IPS-20b (cell line): Measurements from ENCODE around the gene ASL.
"Not testable (repeated sequence)": the region's sequence is repeated elsewhere in the genome, so short reads cannot be mapped to it uniquely, and the experiment has no call there.

Experiments
- H3K27ac ChIP-seq: one replicate; pipeline ENCODE4 v1.5.1; 2013; ENCODE audit warnings: low read length
- H3K27me3 ChIP-seq: 2 replicates; pipeline ENCODE4 v1.6.1; 2013; ENCODE audit warnings: mild to moderate bottlenecking, low read length, inconsistent platforms; ENCODE audit not compliant: insufficient read depth
- H3K36me3 ChIP-seq: 2 replicates; pipeline ENCODE4 v1.6.1; 2013; ENCODE audit warnings: low read depth, mild to moderate bottlenecking, inconsistent platforms, low read length, moderate library complexity; ENCODE audit not compliant: insufficient read depth
- H3K4me1 ChIP-seq: 2 replicates; pipeline ENCODE4 v1.6.1; 2013; ENCODE audit warnings: mild to moderate bottlenecking, control low read depth, inconsistent platforms, low read length, moderate library complexity; ENCODE audit not compliant: insufficient read depth
- H3K4me3 ChIP-seq: 2 replicates; pipeline ENCODE4 v1.5.1; 2013; ENCODE audit warnings: mild to moderate bottlenecking, low read length, inconsistent platforms
- H3K9ac ChIP-seq: 2 replicates; pipeline ENCODE4 v1.6.1; 2013; ENCODE audit warnings: low read depth, mild to moderate bottlenecking, inconsistent platforms, low read length, moderate library complexity
- H3K9me3 ChIP-seq: 2 replicates; pipeline ENCODE4 v1.6.1; 2013; ENCODE audit warnings: mild to moderate bottlenecking, low read depth, low read length, inconsistent platforms; ENCODE audit not compliant: insufficient read depth

Gene ASL

DNA sequence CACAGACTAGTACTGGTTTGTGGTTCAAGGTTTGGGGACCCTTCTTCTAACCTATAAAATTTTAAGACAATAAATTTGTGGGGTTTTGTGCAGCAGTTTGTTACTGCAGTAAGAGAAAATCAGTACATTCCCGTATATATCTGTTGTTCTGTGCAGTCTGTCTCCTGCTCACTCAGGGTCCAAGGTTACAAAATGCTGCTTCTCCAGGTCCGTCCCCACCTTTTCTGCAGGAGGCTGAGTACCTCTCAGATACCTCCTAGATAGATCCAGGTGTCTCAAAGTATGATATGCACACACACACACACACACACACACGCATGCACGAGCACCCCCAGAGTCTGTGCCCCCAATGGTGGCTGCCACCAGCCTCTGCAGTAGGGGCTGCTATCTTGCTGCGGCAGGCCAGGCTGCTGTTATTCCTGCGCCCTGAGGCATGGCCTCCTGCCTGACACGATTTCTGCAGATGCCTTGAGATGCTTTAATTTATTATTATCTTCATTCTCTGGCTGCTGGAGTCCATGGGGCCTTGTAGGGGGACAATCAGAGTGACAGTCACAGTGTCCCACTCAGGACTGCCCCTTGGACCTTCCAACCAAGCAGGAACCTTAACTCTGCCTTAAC lies 25.2 kb upstream of the ASL start:
- Histone ChIP-seq H3K9ac (no peak overlapping the region), H3K27ac (no peak overlapping the region), H3K4me1 (no peaks in the 10 kb centered on the region), H3K9me3 (no peaks in the 10 kb centered on the region), H3K27me3 (no peaks in the 10 kb centered on the region), H3K36me3 (no peaks in the 10 kb centered on the region), H3K4me3 (no peak overlapping the region)

DNA sequence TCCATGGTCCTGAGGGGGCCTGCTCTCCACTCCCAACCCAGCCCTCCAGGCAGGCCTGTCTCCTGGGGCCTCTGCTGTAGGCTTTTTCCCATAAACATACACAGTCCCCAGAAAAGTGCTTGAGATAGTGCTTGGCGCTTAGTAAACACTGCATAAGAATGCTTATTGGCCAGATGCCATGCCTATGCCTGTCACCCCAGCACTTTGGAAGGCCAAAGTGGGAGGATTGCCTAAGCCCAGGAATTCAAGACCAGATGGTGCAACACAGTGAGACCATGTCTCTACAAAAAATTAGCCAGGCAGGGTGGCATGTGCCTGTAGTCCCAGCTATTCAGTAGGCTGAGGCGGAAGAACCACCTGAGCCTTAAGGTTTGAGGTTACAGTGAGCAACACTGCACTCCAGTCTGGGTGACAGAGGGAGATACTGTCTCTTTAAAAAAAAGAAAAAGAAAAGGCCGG lies 24.6 kb upstream of the ASL start:
- Histone ChIP-seq H3K27ac (no peak overlapping the region), H3K4me3 (no peak overlapping the region), H3K9me3 (no peaks in the 10 kb centered on the region), H3K4me1 (no peaks in the 10 kb centered on the region), H3K9ac (no peak overlapping the region), H3K36me3 (no peaks in the 10 kb centered on the region), H3K27me3 (no peaks in the 10 kb centered on the region)

DNA sequence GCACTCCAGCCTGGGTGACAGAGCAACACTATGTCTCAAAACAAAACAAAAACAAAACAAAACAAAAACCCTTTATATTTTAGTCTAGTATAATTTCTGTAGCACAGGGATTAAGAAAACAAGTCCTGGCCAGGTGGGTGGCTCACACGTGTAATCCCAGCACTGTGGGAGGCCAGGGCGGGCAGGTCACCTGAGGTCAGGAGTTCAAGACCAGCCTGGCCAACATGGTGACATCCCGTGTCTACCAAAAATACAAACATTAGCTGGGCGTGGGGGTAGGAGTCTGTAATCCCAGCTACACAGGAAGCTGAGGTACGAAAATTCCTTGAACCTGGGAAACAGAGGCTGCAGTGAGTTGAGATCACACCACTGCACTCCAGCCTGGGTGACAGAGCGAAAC lies 23.2 kb upstream of the ASL start:
- Histone ChIP-seq H3K4me3 (no peak overlapping the region), H3K9ac (no peak overlapping the region), H3K36me3 (no peaks in the 10 kb centered on the region), H3K9me3 (no peaks in the 10 kb centered on the region), H3K4me1 (no peaks in the 10 kb centered on the region), H3K27me3 (no peaks in the 10 kb centered on the region), H3K27ac (no peak overlapping the region)

DNA sequence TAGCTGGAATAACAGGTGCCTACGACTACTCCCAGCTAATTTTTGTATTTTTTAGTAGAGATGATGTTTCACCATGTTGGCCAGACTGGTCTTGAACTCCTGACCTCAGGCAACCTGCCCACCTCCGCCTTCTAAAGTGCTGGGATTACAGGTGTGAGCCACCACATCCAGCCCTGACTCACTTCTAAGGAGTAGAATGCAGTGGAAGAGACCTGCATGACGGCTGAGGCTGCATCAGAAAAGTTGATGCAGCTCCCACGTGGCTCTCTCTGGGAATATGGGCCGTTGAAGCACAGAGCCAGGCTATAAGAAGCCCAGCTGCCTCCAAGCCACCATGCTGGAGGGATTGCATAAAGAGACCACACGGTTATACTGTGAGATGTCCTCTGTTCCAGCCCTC lies 21.6 kb upstream of the ASL start:
- Histone ChIP-seq H3K27ac (no peak overlapping the region), H3K9me3 (no peaks in the 10 kb centered on the region), H3K36me3 (no peaks in the 10 kb centered on the region)

DNA sequence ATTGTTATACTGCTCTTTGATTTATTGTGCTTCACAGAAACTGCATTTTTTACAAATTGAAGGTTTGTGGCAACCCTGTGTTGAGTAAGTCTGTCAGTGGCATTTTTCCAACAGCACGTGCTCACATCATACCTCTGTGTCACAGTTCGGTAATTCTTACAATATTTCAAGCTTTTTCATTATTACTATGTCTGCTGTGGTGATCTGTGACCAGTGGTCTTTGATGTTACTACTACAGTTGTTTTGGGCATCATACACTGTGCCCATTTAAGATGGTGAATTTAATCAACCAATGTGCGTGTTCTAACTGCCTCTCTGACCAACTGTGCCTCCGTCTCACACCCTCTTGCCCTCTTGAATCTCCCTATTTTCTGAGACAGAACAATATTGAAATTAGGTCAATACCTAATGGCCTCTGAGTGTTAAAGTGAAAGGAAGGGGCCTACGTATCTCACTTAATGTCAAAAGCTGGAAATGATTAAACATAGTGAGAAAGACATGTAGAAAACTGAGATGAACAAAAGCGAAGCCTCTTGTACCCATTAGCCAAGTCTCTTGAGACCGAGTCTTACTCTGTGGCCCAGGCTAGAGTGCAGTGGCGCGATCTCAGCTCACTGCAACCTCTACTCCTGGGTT lies 20.2 kb upstream of the ASL start:
- no peak overlapping the region for H3K27ac ChIP-seq
- no peaks in the 10 kb centered on the region for H3K9me3 ChIP-seq
- no peak overlapping the region for H3K4me3 ChIP-seq
- H3K27me3 ChIP-seq = no peaks in the 10 kb centered on the region
- no peak overlapping the region for H3K9ac ChIP-seq
- no peaks in the 10 kb centered on the region for H3K36me3 ChIP-seq
- H3K4me1 ChIP-seq = no peaks in the 10 kb centered on the region

More for the DNA sequence above, 21.6 kb upstream of the ASL start:
- no peak overlapping the region for H3K4me3 ChIP-seq
- no peaks in the 10 kb centered on the region for H3K27me3 ChIP-seq
- no peaks in the 10 kb centered on the region for H3K4me1 ChIP-seq
- H3K9ac ChIP-seq = no peak overlapping the region

GRCh38 chr7:66060796-66061195 lies 14.8 kb upstream of the ASL start:
- Histone ChIP-seq H3K4me3 (no peak overlapping the region), H3K4me1 (no peaks in the 10 kb centered on the region), H3K36me3 (no peaks in the 10 kb centered on the region), H3K9ac (no peak overlapping the region), H3K9me3 (no peaks in the 10 kb centered on the region), H3K27ac (no peak overlapping the region), H3K27me3 (no peaks in the 10 kb centered on the region)

DNA sequence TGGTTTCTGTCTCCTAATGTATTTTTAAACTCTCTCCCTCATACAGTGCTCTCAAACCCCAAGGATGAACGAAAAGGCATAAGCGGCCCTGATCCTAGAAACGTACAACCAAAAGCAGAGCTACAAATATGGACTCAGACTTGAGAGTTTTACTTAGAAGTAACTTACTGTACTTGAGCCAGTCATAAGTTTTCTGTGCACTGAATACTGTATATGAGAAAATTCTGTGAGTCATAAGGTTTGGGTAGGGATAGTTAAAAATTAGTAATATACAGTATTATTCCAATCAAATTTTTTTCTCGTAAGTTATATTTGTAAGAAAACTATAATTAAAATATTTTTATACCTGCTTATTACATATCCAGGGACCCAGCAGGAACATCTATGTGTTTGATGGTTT lies 5.9 kb upstream of the ASL start:
- Histone ChIP-seq H3K9me3 (no peaks in the 10 kb centered on the region), H3K36me3 (no peaks in the 10 kb centered on the region)

GRCh38 chr7:66070222-66070621 lies 5.4 kb upstream of the ASL start:
- Histone ChIP-seq H3K9ac (no peak overlapping the region), H3K36me3 (no peaks in the 10 kb centered on the region), H3K9me3 (no peaks in the 10 kb centered on the region), H3K4me1 (no peaks in the 10 kb centered on the region), H3K4me3 (no peak overlapping the region), H3K27me3 (no peaks in the 10 kb centered on the region), H3K27ac (no peak overlapping the region)

More for the DNA sequence above, 5.9 kb upstream of the ASL start:
- H3K9ac ChIP-seq = no peak overlapping the region
- no peak overlapping the region for H3K4me3 ChIP-seq
- H3K4me1 ChIP-seq = no peaks in the 10 kb centered on the region
- no peaks in the 10 kb centered on the region for H3K27me3 ChIP-seq
- no peak overlapping the region for H3K27ac ChIP-seq

- not testable (repeated sequence) for H3K9ac ChIP-seq, H3K27ac ChIP-seq, H3K4me1 ChIP-seq, H3K9me3 ChIP-seq, H3K4me3 ChIP-seq, H3K27me3 ChIP-seq, H3K36me3 ChIP-seq
Measured at GRCh38 chr7:66072208-66072607, 3.4 kb upstream of the ASL start.

DNA sequence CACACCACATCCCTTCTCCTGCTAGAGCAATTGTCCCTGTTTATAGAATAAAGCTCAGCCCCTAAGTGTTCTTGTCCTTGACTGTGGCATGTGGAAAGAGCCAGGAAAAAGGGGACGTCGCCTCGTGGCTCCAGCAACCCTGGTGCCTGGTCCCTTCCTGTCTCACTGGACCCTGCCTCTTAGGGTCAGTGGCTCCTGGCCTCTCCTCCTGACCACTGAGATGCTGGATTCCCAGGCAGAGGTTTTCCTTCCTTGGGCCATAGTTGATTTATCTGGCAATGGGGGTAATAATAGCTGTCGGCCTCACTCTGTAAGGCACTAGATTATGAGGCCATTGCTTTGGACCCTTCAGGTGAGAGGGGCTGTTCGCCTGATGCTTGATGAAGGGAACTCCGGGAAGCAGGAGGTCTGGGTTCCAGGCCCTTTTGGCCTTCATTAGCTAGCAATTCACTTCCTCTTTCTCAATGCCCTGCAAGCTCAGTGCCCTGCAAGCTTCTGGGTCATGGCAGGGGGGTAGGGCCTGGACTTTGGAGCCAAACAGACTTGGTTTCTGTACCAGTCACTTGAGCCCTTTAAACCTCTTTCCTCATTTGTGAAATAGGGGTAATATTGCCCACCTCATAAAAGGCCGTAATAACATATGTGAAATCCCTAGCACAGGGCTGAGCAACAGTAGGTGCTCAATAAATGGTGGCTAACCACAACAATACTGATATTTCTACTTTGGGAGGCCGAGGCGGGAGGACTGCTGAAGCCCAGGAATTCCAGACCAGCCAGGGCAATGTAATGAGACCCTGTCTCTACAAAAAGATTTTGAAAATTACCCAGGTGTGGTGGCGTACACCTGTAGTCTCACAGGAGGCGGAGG lies 1.1 kb downstream of the ASL start:
- Histone ChIP-seq H3K4me3 (peak overlapping the region; percentile 95), H3K9me3 (no peaks in the 10 kb centered on the region), H3K27me3 (no peaks in the 10 kb centered on the region), H3K36me3 (0 out of 2 replicates have a peak, but pooled peaks cover 2% of the 10 kb centered on the region), H3K27ac (no peak overlapping the region), H3K4me1 (peaks cover 4% of the 10 kb centered on the region; the same call in 1 of the 2 replicates), H3K9ac (peak overlapping the region; percentile 84)

GRCh38 chr7:66078067-66078466 lies 2.4 kb downstream of the ASL start:
- H3K4me1 ChIP-seq = peaks cover 4% of the 10 kb centered on the region; the same call in 1 of the 2 replicates
- H3K9ac ChIP-seq = no peak overlapping the region
- H3K4me3 ChIP-seq = no peak overlapping the region
- no peak overlapping the region for H3K27ac ChIP-seq
- 0 out of 2 replicates have a peak, but pooled peaks cover 15% of the 10 kb centered on the region for H3K36me3 ChIP-seq
- no peaks in the 10 kb centered on the region for H3K9me3 ChIP-seq
- no peaks in the 10 kb centered on the region for H3K27me3 ChIP-seq
